ENCODE measurements around the gene CCDC15.

DNA sequence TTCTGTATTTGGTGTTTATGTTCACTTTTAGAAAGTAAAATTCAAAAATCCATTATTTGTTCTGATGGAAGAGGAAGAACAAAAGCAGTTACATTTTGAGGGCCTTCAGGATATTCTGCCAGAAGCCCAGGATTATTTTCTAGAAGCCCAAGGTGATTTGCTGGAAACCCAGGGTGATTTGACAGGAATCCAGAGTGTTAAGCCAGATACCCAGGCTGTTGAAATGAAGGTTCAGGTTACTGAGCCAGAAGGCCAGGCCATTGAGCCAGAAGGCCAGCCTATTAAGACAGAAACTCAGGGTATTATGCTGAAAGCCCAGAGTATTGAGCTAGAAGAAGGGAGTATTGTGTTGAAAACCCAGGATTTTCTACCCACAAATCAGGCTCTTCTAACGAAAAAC, 33.1 kb downstream of the CCDC15 start:
- no peak for TF ChIP-seq POLR2A (IDR thresholded peaks at IDR 0.05)
- TF ChIP-seq, protein P1, sequence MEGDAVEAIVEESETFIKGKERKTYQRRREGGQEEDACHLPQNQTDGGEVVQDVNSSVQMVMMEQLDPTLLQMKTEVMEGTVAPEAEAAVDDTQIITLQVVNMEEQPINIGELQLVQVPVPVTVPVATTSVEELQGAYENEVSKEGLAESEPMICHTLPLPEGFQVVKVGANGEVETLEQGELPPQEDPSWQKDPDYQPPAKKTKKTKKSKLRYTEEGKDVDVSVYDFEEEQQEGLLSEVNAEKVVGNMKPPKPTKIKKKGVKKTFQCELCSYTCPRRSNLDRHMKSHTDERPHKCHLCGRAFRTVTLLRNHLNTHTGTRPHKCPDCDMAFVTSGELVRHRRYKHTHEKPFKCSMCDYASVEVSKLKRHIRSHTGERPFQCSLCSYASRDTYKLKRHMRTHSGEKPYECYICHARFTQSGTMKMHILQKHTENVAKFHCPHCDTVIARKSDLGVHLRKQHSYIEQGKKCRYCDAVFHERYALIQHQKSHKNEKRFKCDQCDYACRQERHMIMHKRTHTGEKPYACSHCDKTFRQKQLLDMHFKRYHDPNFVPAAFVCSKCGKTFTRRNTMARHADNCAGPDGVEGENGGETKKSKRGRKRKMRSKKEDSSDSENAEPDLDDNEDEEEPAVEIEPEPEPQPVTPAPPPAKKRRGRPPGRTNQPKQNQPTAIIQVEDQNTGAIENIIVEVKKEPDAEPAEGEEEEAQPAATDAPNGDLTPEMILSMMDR (IDR thresholded peaks at IDR 0.05), result no peak
